H9 (cell line): ENCODE measurements around the gene MYH9. TPM values are rescaled to one million over a fixed set of nuclear protein-coding genes. Genes with fewer than 3 reads are reported as not detected.

Experiments
- DNase-seq: peaks from one replicate; pipeline ENCODE4 v3.0.0-alpha.2; 2017
- H2AFZ ChIP-seq: one replicate; pipeline ENCODE4 v1.6.1; 2013; ENCODE audit warnings: mild to moderate bottlenecking, low read length, control low read depth, moderate library complexity
- H2AK5ac ChIP-seq: 2 replicates; pipeline ENCODE4 v1.6.1; 2013; ENCODE audit warnings: low read length, control low read depth, mixed read lengths; ENCODE audit not compliant: insufficient read length
- H2BK120ac ChIP-seq: one replicate; pipeline ENCODE4 v1.6.1; 2013; ENCODE audit warnings: low read depth, mild to moderate bottlenecking, low read length, control low read depth, inconsistent platforms; ENCODE audit not compliant: poor library complexity, severe bottlenecking
- H2BK12ac ChIP-seq: 2 replicates; pipeline ENCODE4 v1.6.1; 2013; ENCODE audit warnings: low read length, control low read depth, mixed read lengths, low read depth; ENCODE audit not compliant: insufficient read length
- H2BK15ac ChIP-seq: 2 replicates; pipeline ENCODE4 v1.6.1; 2013; ENCODE audit warnings: low read depth, low read length, control low read depth
- H2BK20ac ChIP-seq: one replicate; pipeline ENCODE4 v1.6.1; 2013; ENCODE audit warnings: low read depth, mild to moderate bottlenecking, low read length, control low read depth, inconsistent platforms; ENCODE audit not compliant: poor library complexity, severe bottlenecking
- H2BK5ac ChIP-seq: 2 replicates; pipeline ENCODE4 v1.6.1; 2013; ENCODE audit warnings: low read length, control low read depth, mixed read lengths; ENCODE audit not compliant: insufficient read length
- H3K14ac ChIP-seq: 2 replicates; pipeline ENCODE4 v1.6.1; 2013; ENCODE audit warnings: low read length, control low read depth; ENCODE audit not compliant: insufficient read depth
- H3K18ac ChIP-seq: 2 replicates; pipeline ENCODE4 v1.6.1; 2013; ENCODE audit warnings: low read depth, mild to moderate bottlenecking, mixed read lengths, low read length, control low read depth; ENCODE audit not compliant: insufficient read length
- H3K23ac ChIP-seq: 2 replicates; pipeline ENCODE4 v1.6.1; 2013; ENCODE audit warnings: low read length, control low read depth, mixed read lengths, low read depth; ENCODE audit not compliant: insufficient read length
- H3K23me2 ChIP-seq: 2 replicates; pipeline ENCODE4 v1.6.1; 2013; ENCODE audit warnings: low read depth, mild to moderate bottlenecking, mixed read lengths, low read length, control low read depth; ENCODE audit not compliant: insufficient read length, poor library complexity, severe bottlenecking
- H3K27ac ChIP-seq: 2 replicates; pipeline ENCODE4 v1.5.1; 2013; ENCODE audit warnings: low read length, control low read depth, mixed read lengths, low read depth; ENCODE audit not compliant: insufficient read length
- H3K27me3 ChIP-seq: 2 replicates; pipeline ENCODE4 v1.6.1; 2013; ENCODE audit warnings: low read length, control low read depth, inconsistent platforms; ENCODE audit not compliant: insufficient read depth
- H3K4ac ChIP-seq: 2 replicates; pipeline ENCODE4 v1.6.1; 2013; ENCODE audit warnings: low read depth, mild to moderate bottlenecking, control low read depth, inconsistent platforms, low read length, moderate library complexity
- H3K4me1 ChIP-seq: 2 replicates; pipeline ENCODE4 v1.6.1; 2013; ENCODE audit warnings: low read length, control low read depth, inconsistent platforms; ENCODE audit not compliant: insufficient read depth
- H3K4me2 ChIP-seq: 2 replicates; pipeline ENCODE4 v1.6.1; 2013; ENCODE audit warnings: low read length, control low read depth, mixed read lengths; ENCODE audit not compliant: insufficient read length, insufficient read depth
- H3K56ac ChIP-seq: 2 replicates; pipeline ENCODE4 v1.6.1; 2013; ENCODE audit warnings: low read depth, mild to moderate bottlenecking, mixed read lengths, low read length, control low read depth; ENCODE audit not compliant: insufficient read length
- H3K79me1 ChIP-seq: 2 replicates; pipeline ENCODE4 v1.6.1; 2013; ENCODE audit warnings: low read depth, mild to moderate bottlenecking, moderate library complexity, low read length, control low read depth, inconsistent platforms; ENCODE audit not compliant: insufficient read depth, poor library complexity, severe bottlenecking
- H3K79me2 ChIP-seq: 2 replicates; pipeline ENCODE4 v1.6.1; 2013; ENCODE audit warnings: low read length, control low read depth, inconsistent platforms; ENCODE audit not compliant: insufficient read depth
- H3K9ac ChIP-seq: 2 replicates; pipeline ENCODE4 v1.6.1; 2013; ENCODE audit warnings: low read length, control low read depth, mixed read lengths; ENCODE audit not compliant: insufficient read length; ENCODE audit errors: extremely low read depth
- H3K9me3 ChIP-seq: one replicate; pipeline ENCODE4 v1.6.1; 2013; ENCODE audit warnings: low read depth, low read length, inconsistent platforms; ENCODE audit not compliant: control insufficient read depth
- H3T11ph ChIP-seq: one replicate; pipeline ENCODE4 v1.6.1; 2013; ENCODE audit warnings: mild to moderate bottlenecking, low read length, control low read depth, inconsistent platforms
- H4K20me1 ChIP-seq: one replicate; pipeline ENCODE4 v1.6.1; 2013; ENCODE audit not compliant: control insufficient read depth, insufficient read length, insufficient read depth
- H4K5ac ChIP-seq: 2 replicates; pipeline ENCODE4 v1.6.1; 2013; ENCODE audit warnings: low read depth, mild to moderate bottlenecking, mixed read lengths, low read length, control low read depth; ENCODE audit not compliant: insufficient read length
- H4K8ac ChIP-seq: replicated peaks from 2 replicates; pipeline ENCODE4 v1.6.1; 2013; ENCODE audit warnings: low read length, control low read depth, mixed read lengths, low read depth; ENCODE audit not compliant: insufficient read length
- H4K91ac ChIP-seq: 2 replicates; pipeline ENCODE4 v1.6.1; 2013; ENCODE audit warnings: low read depth, mild to moderate bottlenecking, moderate library complexity, mixed read lengths, low read length, control low read depth; ENCODE audit not compliant: insufficient read length
- H3K27ac Mint-ChIP-seq, 3 experiments: 2 replicates in 2 of 3; 3 replicates in 1 of 3; pipeline ENCODE4 v1.8.0; 2020 to 2021; ENCODE audit warnings: mixed read lengths in 3 of 3, mild to moderate bottlenecking in 1 of 3, moderate library complexity in 1 of 3
- H3K27me3 Mint-ChIP-seq: 2 replicates; pipeline ENCODE4 v1.8.0; 2021; ENCODE audit warnings: low read depth, mild to moderate bottlenecking, moderate library complexity, mixed read lengths
- H3K36me3 Mint-ChIP-seq, 3 experiments: 2 replicates in 2 of 3; 3 replicates in 1 of 3; pipeline ENCODE4 v1.8.0; 2020 to 2021; ENCODE audit warnings: low read depth in 3 of 3, mixed read lengths in 3 of 3; ENCODE audit not compliant: insufficient read depth in 1 of 3
- H3K4me1 Mint-ChIP-seq, 2 experiments: 2 replicates each; pipeline ENCODE4 v1.8.0; 2020; ENCODE audit warnings: mixed read lengths in 2 of 2
- H3K4me3 Mint-ChIP-seq, 2 experiments: 2 replicates in 1 of 2; 3 replicates in 1 of 2; pipeline ENCODE4 v1.8.0; 2020 to 2021; ENCODE audit warnings: mild to moderate bottlenecking in 2 of 2, mixed read lengths in 2 of 2, moderate library complexity in 1 of 2
- H3K9me3 Mint-ChIP-seq, 2 experiments: 2 replicates in 1 of 2; 3 replicates in 1 of 2; pipeline ENCODE4 v1.8.0; 2020; ENCODE audit warnings: mild to moderate bottlenecking in 2 of 2, mixed read lengths in 2 of 2, moderate library complexity in 1 of 2
- WGBS: extraction: QIAGEN DNeasy Blood & Tissue Kit; methylation state at CpG from one replicate; pipeline ENCODE4 v1.1.7; 2013; ENCODE audit warnings: missing lambda C conversion rate, low lambda C conversion rate, mixed read lengths; ENCODE audit not compliant: insufficient read length; ENCODE audit errors: extremely low coverage; 5-methylcytosine and 5-hydroxymethylcytosine counted together
- total RNA-seq: library from RNA; stranded (reverse); gene quantifications from 2 replicates; pipeline ENCODE4 v1.2.1, GENCODE V29; 2021
- TF ChIP-seq, protein P1 (sequence below): fragments of 200-600 bp; sonication (generic); conservative IDR thresholded peaks from 3 replicates; pipeline ENCODE4 v1.8.0; 2021; ENCODE audit warnings: antibody characterized with exemption, mild to moderate bottlenecking

Gene MYH9
- total RNA-seq, 1 experiment from 2014 or later: 266 TPM

- H2BK12ac ChIP-seq: no peak overlapping the region
- H3K14ac ChIP-seq: peak overlapping the region; percentile 84
- H4K20me1 ChIP-seq: no peaks in the 10 kb centered on the region
- Mint-ChIP-seq H3K4me3 (peak overlapping the region; percentile 80 to 88), H3K36me3 (peaks cover 7 to 23% (median 17%) of the 10 kb centered on the region in 3 experiments), H3K27ac (peak overlapping the region; percentile 77 to 98 (median 94); a peak in 4 of 7 replicates), H3K27me3 (no peaks in the 10 kb centered on the region; the same call in 1 of the 2 replicates), H3K9me3 (peaks cover 0 to 5% of the 10 kb centered on the region in 2 experiments; a peak in 2 of 5 replicates), H3K4me1 (peaks cover 30 to 31% of the 10 kb centered on the region in 2 experiments)
- H4K5ac ChIP-seq: no peak overlapping the region
- H3K23ac ChIP-seq: no peak overlapping the region
- no peaks in the 10 kb centered on the region for H3K4me1 ChIP-seq
- WGBS: no CpG with 5 or more reads among the region's 5 CpGs
- no peak overlapping the region for H2BK5ac ChIP-seq
- peaks cover 9% of the 10 kb centered on the region for H3K23me2 ChIP-seq
- no peaks in the 10 kb centered on the region; the same call in 1 of the 2 replicates for H3K79me2 ChIP-seq
- H3K4me2 ChIP-seq: peak overlapping the region; percentile 97
- H2BK120ac ChIP-seq: no peak overlapping the region
- H3K56ac ChIP-seq: no peak overlapping the region
- no peak overlapping the region for H3K4ac ChIP-seq
- TF ChIP-seq, protein P1, sequence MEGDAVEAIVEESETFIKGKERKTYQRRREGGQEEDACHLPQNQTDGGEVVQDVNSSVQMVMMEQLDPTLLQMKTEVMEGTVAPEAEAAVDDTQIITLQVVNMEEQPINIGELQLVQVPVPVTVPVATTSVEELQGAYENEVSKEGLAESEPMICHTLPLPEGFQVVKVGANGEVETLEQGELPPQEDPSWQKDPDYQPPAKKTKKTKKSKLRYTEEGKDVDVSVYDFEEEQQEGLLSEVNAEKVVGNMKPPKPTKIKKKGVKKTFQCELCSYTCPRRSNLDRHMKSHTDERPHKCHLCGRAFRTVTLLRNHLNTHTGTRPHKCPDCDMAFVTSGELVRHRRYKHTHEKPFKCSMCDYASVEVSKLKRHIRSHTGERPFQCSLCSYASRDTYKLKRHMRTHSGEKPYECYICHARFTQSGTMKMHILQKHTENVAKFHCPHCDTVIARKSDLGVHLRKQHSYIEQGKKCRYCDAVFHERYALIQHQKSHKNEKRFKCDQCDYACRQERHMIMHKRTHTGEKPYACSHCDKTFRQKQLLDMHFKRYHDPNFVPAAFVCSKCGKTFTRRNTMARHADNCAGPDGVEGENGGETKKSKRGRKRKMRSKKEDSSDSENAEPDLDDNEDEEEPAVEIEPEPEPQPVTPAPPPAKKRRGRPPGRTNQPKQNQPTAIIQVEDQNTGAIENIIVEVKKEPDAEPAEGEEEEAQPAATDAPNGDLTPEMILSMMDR: no peak
- H3K27ac ChIP-seq: no peak overlapping the region
- H4K91ac ChIP-seq: peak overlapping the region; percentile 14
- H3K9me3 ChIP-seq: no peaks in the 10 kb centered on the region
- H3K18ac ChIP-seq: no peak overlapping the region
- no peaks in the 10 kb centered on the region for H3K79me1 ChIP-seq
- no peak overlapping the region for H2BK20ac ChIP-seq
- peak overlapping the region; percentile 88 for H3K9ac ChIP-seq
- no peak overlapping the region for H2AFZ ChIP-seq
- DNase-seq: peak; percentile 18
- no peak overlapping the region for H2AK5ac ChIP-seq
- H2BK15ac ChIP-seq: no peak overlapping the region
- H3T11ph ChIP-seq: no peak overlapping the region
- no peak overlapping the region for H4K8ac ChIP-seq
- H3K27me3 ChIP-seq: no peaks in the 10 kb centered on the region
Measured at GRCh38 chr22:36238373-36239149, 149.2 kb downstream of the MYH9 start.
